Osteoblast (primary cell): ENCODE data around the gene ZNF622. TPM values are rescaled to one million over a fixed set of nuclear protein-coding genes. Genes with fewer than 3 reads are reported as not detected.

ENCODE experiments used
- DNase-seq: peaks from one replicate; pipeline ENCODE4 v3.0.0; 2011; ENCODE audit warnings: low spot score, mixed read lengths; ENCODE audit not compliant: insufficient read length; ENCODE audit errors: missing footprints
- H2AFZ ChIP-seq: 2 replicates; pipeline ENCODE4 v1.6.0; 2011; ENCODE audit warnings: mild to moderate bottlenecking, low read length
- H3K27ac ChIP-seq: 2 replicates; pipeline ENCODE4 v1.5.1; 2011; ENCODE audit warnings: mild to moderate bottlenecking, low read depth, low read length, moderate library complexity
- H3K27me3 ChIP-seq: 2 replicates; pipeline ENCODE4 v1.6.0; 2012; ENCODE audit warnings: mild to moderate bottlenecking, control low read depth, inconsistent platforms, low read length, moderate library complexity; ENCODE audit not compliant: insufficient read depth
- H3K36me3 ChIP-seq: 2 replicates; pipeline ENCODE4 v1.5.1; 2011; ENCODE audit warnings: mild to moderate bottlenecking, low read length, control low read depth, moderate library complexity; ENCODE audit not compliant: insufficient read depth
- H3K4me1 ChIP-seq: 2 replicates; pipeline ENCODE4 v1.5.1; 2011; ENCODE audit warnings: mild to moderate bottlenecking, low read length, control low read depth, moderate library complexity; ENCODE audit not compliant: insufficient read depth
- H3K4me2 ChIP-seq: 2 replicates; pipeline ENCODE4 v1.6.0; 2011; ENCODE audit warnings: mild to moderate bottlenecking, low read length; ENCODE audit not compliant: insufficient read depth
- H3K4me3 ChIP-seq: fragments of 200-600 bp; sonication (generic); 3 replicates; pipeline ENCODE4 v1.5.1; 2012; ENCODE audit warnings: mild to moderate bottlenecking, low read length, inconsistent platforms; ENCODE audit not compliant: insufficient read depth
- H3K79me2 ChIP-seq: 2 replicates; pipeline ENCODE4 v1.6.0; 2012; ENCODE audit warnings: mild to moderate bottlenecking, low read length, control low read depth, inconsistent platforms; ENCODE audit not compliant: insufficient read depth
- H3K9me3 ChIP-seq: 2 replicates; pipeline ENCODE4 v1.5.1; 2011; ENCODE audit warnings: low read depth, low read length, control low read depth
- H4K20me1 ChIP-seq: 2 replicates; pipeline ENCODE4 v1.6.0; 2012; ENCODE audit warnings: mild to moderate bottlenecking, low read length, control low read depth; ENCODE audit not compliant: insufficient read depth
- total RNA-seq: library from RNA; depleted of rRNA; stranded (reverse); fragments of >200 nt; gene quantifications from 2 replicates; pipeline ENCODE4 v1.2.3, GENCODE V29; 2012
- TF ChIP-seq, protein P1 (sequence below): IDR thresholded peaks from 2 replicates; pipeline ENCODE4 v1.5.1; 2011; ENCODE audit warnings: mild to moderate bottlenecking, low read depth, low read length, moderate library complexity; ENCODE audit errors: extremely low read depth

ZNF622 gene
- total RNA-seq, 1 donor, result 69.8 TPM

GRCh38 chr5:16505904-16506303, 40.3 kb upstream of the ZNF622 start:
- TF ChIP-seq, protein P1, sequence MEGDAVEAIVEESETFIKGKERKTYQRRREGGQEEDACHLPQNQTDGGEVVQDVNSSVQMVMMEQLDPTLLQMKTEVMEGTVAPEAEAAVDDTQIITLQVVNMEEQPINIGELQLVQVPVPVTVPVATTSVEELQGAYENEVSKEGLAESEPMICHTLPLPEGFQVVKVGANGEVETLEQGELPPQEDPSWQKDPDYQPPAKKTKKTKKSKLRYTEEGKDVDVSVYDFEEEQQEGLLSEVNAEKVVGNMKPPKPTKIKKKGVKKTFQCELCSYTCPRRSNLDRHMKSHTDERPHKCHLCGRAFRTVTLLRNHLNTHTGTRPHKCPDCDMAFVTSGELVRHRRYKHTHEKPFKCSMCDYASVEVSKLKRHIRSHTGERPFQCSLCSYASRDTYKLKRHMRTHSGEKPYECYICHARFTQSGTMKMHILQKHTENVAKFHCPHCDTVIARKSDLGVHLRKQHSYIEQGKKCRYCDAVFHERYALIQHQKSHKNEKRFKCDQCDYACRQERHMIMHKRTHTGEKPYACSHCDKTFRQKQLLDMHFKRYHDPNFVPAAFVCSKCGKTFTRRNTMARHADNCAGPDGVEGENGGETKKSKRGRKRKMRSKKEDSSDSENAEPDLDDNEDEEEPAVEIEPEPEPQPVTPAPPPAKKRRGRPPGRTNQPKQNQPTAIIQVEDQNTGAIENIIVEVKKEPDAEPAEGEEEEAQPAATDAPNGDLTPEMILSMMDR, result no peak
- Histone ChIP-seq H3K4me1 (peaks cover 12% of the 10 kb centered on the region), H3K4me2 (no peak overlapping the region), H3K9me3 (no peaks in the 10 kb centered on the region), H4K20me1 (no peaks in the 10 kb centered on the region), H3K27me3 (no peaks in the 10 kb centered on the region), H2AFZ (no peak overlapping the region), H3K36me3 (no peaks in the 10 kb centered on the region), H3K4me3 (no peak overlapping the region), H3K79me2 (no peaks in the 10 kb centered on the region), H3K27ac (no peak overlapping the region)
- no peak for DNase-seq

DNA sequence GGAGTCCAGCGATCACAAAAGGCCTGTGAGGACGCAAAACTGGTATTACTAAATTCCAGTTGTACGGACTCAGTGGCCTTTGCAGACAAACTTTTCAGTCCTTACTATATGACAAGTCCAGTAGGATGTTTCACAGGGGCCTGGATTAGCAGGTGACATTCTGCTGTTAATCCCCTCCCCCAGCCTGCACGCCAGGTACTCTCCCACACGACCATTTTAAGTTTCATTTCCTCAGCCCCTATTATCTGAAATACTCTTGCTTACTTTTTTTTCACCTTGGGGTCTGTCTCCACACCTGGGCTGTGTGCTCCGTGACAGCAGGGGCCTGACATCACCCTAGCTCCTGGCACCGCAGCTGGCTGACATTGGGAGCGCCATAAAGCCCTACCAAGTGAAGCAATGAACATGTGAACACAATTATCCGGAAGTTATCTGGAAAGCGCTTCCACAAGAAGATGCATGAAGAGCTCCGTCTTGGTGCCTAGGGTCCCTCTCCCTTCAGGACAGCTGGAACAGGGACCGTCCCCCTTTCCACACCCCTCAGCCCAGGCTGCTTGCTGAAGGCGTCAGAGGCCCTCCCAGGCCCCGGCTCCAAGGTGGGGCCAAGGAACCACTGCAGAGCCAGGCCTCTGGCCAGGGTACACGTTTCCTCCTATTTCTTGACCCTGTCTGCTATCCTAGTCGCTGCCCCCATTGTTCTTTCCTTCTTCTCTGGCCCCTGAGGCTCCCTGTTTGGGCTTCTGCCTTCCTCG, 39.7 kb upstream of the ZNF622 start:
- TF ChIP-seq, protein P1, result no peak
- peaks cover 12% of the 10 kb centered on the region for H3K4me1 ChIP-seq
- H3K4me2 ChIP-seq, result no peak overlapping the region
- H3K27ac ChIP-seq, result no peak overlapping the region
- H4K20me1 ChIP-seq, result no peaks in the 10 kb centered on the region
- H3K27me3 ChIP-seq, result no peaks in the 10 kb centered on the region
- H3K79me2 ChIP-seq, result no peaks in the 10 kb centered on the region
- H3K4me3 ChIP-seq, result no peak overlapping the region
- DNase-seq, result no peak
- no peak overlapping the region for H2AFZ ChIP-seq
- H3K36me3 ChIP-seq, result no peaks in the 10 kb centered on the region
- H3K9me3 ChIP-seq, result no peaks in the 10 kb centered on the region

DNA sequence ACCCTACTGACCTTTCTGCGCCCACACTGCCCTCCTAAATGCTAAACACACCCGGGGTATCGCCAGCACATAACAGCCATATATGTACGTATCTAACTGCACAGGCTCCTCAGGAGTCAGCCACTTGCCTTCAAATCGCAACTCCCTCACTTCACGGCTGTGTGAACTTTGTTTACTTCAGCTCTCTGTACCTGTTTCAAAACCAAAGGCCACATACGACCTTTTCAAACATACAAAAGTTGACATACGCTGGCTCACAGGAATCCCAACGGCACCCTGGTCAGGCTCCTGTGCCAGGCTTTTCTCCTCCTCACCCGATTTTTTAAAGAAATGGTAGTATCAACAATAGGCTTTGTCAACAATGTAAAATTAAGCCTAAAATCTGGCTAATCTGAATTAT, 39.0 kb upstream of the ZNF622 start:
- no peak overlapping the region for H3K27ac ChIP-seq
- no peak overlapping the region for H2AFZ ChIP-seq

DNA sequence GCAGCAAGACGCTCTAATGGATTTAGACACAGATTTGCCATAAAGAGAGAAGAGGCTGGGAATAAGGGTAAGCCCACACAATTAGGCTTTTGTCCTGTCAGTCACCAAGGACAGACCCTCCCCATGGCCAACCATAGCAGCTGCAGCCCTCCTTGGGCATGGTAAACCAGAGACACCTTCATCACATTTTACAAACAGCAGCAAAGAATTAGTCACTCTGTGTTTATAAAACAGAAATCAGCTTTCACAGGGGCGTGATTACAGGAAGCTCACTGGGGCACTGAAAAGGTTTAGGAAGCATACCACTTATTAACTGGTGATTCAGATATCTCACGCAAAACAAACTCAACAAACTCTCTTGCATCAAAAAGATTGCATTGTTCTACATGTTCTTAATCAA, 37.3 kb upstream of the ZNF622 start:
- TF ChIP-seq, protein P1, result no peak
- DNase-seq, result no peak
- H3K27me3 ChIP-seq, result no peaks in the 10 kb centered on the region

More for the DNA sequence above, 39.0 kb upstream of the ZNF622 start:
- TF ChIP-seq, protein P1, result no peak
- no peak overlapping the region for H3K4me3 ChIP-seq
- H3K36me3 ChIP-seq, result no peaks in the 10 kb centered on the region
- H3K4me2 ChIP-seq, result no peak overlapping the region
- H3K79me2 ChIP-seq, result no peaks in the 10 kb centered on the region
- H3K27me3 ChIP-seq, result no peaks in the 10 kb centered on the region
- no peaks in the 10 kb centered on the region for H3K9me3 ChIP-seq
- H4K20me1 ChIP-seq, result no peaks in the 10 kb centered on the region
- DNase-seq, result no peak
- H3K4me1 ChIP-seq, result peaks cover 12% of the 10 kb centered on the region

More for the DNA sequence above, 37.3 kb upstream of the ZNF622 start:
- Histone ChIP-seq H3K27ac (no peak overlapping the region), H3K4me3 (no peak overlapping the region), H3K4me2 (no peak overlapping the region), H3K79me2 (no peaks in the 10 kb centered on the region), H3K36me3 (no peaks in the 10 kb centered on the region), H3K4me1 (peaks cover 2% of the 10 kb centered on the region), H2AFZ (no peak overlapping the region), H4K20me1 (no peaks in the 10 kb centered on the region), H3K9me3 (no peaks in the 10 kb centered on the region)
